Parathyroid adenoma (tissue), 2 donors: ENCODE data around the gene TRPC1.
A peak's percentile ranks its signal among the peaks of the same experiment; 100 is the strongest.

Source experiments
- H2AFZ ChIP-seq: fragments of 300-600 bp; sonication (generic); one replicate; pipeline ENCODE4 v1.7.0; 2017; ENCODE audit warnings: antibody characterized with exemption, mild to moderate bottlenecking
- H3K27ac ChIP-seq: fragments of 300-600 bp; sonication (generic); one replicate; pipeline ENCODE4 v1.7.0; 2017
- H3K27me3 ChIP-seq: fragments of 300-600 bp; sonication (generic); one replicate; pipeline ENCODE4 v1.7.0; 2017; ENCODE audit warnings: low read length; ENCODE audit not compliant: control insufficient read depth, insufficient read depth
- H3K36me3 ChIP-seq: fragments of 300-600 bp; sonication (generic); one replicate; pipeline ENCODE4 v1.7.0; 2017; ENCODE audit warnings: low read length; ENCODE audit not compliant: control insufficient read depth, insufficient read depth
- H3K4me1 ChIP-seq: fragments of 300-600 bp; sonication (generic); one replicate; pipeline ENCODE4 v1.7.0; 2017; ENCODE audit warnings: control low read depth
- H3K4me2 ChIP-seq: fragments of 300-600 bp; sonication (generic); one replicate; pipeline ENCODE4 v1.7.0; 2017; ENCODE audit warnings: low read length
- H3K4me3 ChIP-seq: fragments of 300-600 bp; sonication (generic); one replicate; pipeline ENCODE4 v1.7.0; 2017; ENCODE audit warnings: low read depth, low read length
- H3K79me2 ChIP-seq: fragments of 300-600 bp; sonication (generic); one replicate; pipeline ENCODE4 v1.7.0; 2017; ENCODE audit warnings: control low read depth
- H3K9ac ChIP-seq: fragments of 300-600 bp; sonication (generic); one replicate; pipeline ENCODE4 v1.7.0; 2017; ENCODE audit warnings: mild to moderate bottlenecking
- H3K9me3 ChIP-seq: fragments of 300-600 bp; sonication (generic); one replicate; pipeline ENCODE4 v1.7.0; 2017; ENCODE audit warnings: low read length; ENCODE audit not compliant: control insufficient read depth
- CTCF ChIP-seq: fragments of 300-600 bp; sonication (generic); IDR thresholded peaks from one replicate; pipeline ENCODE4 v1.7.0; 2017; ENCODE audit warnings: antibody characterized with exemption, mild to moderate bottlenecking
- donor health status: primary hyperparathyroidism.

Gene TRPC1

GRCh38 chr3:142857056-142857455 lies 133.2 kb downstream of the TRPC1 start:
- H3K27ac ChIP-seq: no peak overlapping the region
- peak overlapping the region; percentile 11 for H2AFZ ChIP-seq
- H3K9ac ChIP-seq: no peak overlapping the region
- H3K4me2 ChIP-seq: no peak overlapping the region
- H3K27me3 ChIP-seq: no peaks in the 10 kb centered on the region
- no peaks in the 10 kb centered on the region for H3K36me3 ChIP-seq
- H3K4me1 ChIP-seq: peaks cover 17% of the 10 kb centered on the region
- peak; percentile 52 for TF ChIP-seq CTCF
- no peaks in the 10 kb centered on the region for H3K79me2 ChIP-seq
- no peak overlapping the region for H3K4me3 ChIP-seq
- H3K9me3 ChIP-seq: no peaks in the 10 kb centered on the region
